ENCODE data around the gene NPVF. TPM values are rescaled to one million over a fixed set of nuclear protein-coding genes. Genes with fewer than 3 reads are reported as not detected.

NPVF gene
- total and polyA plus RNA-seq, 5 donors from 2014 or later = not detected

DNA sequence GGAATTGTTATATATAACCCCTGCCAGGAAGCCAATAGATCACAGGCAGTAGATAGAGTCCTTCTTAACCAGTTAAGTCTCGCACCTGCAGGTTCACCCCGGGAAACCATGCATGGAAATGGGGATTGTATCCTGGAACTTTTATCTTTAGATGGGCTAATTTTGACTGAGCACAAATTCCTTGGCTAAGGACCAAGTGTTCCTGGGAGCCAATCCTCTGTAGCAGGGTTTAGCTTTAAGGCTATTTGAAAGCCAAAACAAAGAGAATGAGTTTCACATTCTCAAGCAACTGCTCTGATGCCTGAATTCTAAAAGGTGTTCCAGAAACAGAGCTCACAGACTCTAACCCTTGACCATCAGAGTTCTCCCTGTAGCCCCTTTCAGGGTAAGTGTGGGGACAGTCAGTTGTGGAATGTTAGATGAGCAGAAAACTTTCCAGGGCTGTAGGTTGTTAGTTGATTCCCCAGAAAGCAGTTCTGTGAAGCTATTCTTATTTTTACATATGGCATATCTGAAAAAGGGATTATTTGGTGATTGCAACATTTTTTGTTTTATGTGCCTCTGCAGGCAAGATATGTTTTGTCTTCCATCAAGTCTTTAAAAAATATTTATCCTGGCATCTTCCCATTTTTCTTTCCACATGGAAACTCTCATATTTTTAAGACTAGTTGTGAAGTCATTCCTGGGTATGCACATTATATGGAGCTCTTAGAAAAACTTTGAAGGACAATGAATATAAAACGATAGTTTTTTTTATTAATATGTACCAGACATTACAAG, 16.2 kb upstream of the NPVF start:
- Mint-ChIP-seq H3K4me1 (no peaks in the 10 kb centered on the region), H3K9me3 (peaks cover 0 to 5% (median 0%) of the 10 kb centered on the region in 7 donors), H3K36me3 (no peaks in the 10 kb centered on the region), H3K4me3 (no peak overlapping the region), H3K27ac (no peak overlapping the region), H3K27me3 (peaks cover 23% of the 10 kb centered on the region)
- DNase-seq = no peak
- Histone ChIP-seq H3K27me3 (ENCODE audit: control insufficient read depth, insufficient read depth, low read length) (peaks cover 5% of the 10 kb centered on the region), H3K4me1 (ENCODE audit: control insufficient read depth, insufficient read depth, low read length, poor library complexity, severe bottlenecking) (no peaks in the 10 kb centered on the region), H3K4me3 (ENCODE audit: low read depth, low read length) (no peak overlapping the region), H3K9me3 (ENCODE audit: control insufficient read depth in 2 of 2, low read length in 2 of 2) (no peaks in the 10 kb centered on the region), H3K36me3 (ENCODE audit: control insufficient read depth, insufficient read depth, low read length) (no peaks in the 10 kb centered on the region), H3K27ac (ENCODE audit: insufficient read depth, low read length, poor library complexity, severe bottlenecking) (no peak overlapping the region)
- no peak for ATAC-seq (ENCODE audit: low read depth in 2 of 2)

GRCh38 chr7:25242678-25243077, 14.4 kb upstream of the NPVF start:
- no peaks in the 10 kb centered on the region for H3K9me3 ChIP-seq (ENCODE audit: control insufficient read depth in 2 of 2, low read length in 2 of 2)
- H3K27me3 Mint-ChIP-seq = peaks cover 23% of the 10 kb centered on the region
- no peak overlapping the region for H3K27ac Mint-ChIP-seq
- H3K4me1 Mint-ChIP-seq = no peaks in the 10 kb centered on the region
- no peak overlapping the region for H3K4me3 ChIP-seq (ENCODE audit: low read depth, low read length)
- no peak overlapping the region for H3K27ac ChIP-seq (ENCODE audit: insufficient read depth, low read length, poor library complexity, severe bottlenecking)
- H3K9me3 Mint-ChIP-seq = peaks cover 0 to 6% (median 0%) of the 10 kb centered on the region in 7 donors
- H3K36me3 ChIP-seq (ENCODE audit: control insufficient read depth, insufficient read depth, low read length) = no peaks in the 10 kb centered on the region
- peaks cover 7% of the 10 kb centered on the region for H3K27me3 ChIP-seq (ENCODE audit: control insufficient read depth, insufficient read depth, low read length)
- no peaks in the 10 kb centered on the region for H3K36me3 Mint-ChIP-seq
- DNase-seq = no peak
- no peak overlapping the region for H3K4me3 Mint-ChIP-seq
- ATAC-seq (ENCODE audit: low read depth in 2 of 2) = no peak
- no peaks in the 10 kb centered on the region for H3K4me1 ChIP-seq (ENCODE audit: control insufficient read depth, insufficient read depth, low read length, poor library complexity, severe bottlenecking)

DNA sequence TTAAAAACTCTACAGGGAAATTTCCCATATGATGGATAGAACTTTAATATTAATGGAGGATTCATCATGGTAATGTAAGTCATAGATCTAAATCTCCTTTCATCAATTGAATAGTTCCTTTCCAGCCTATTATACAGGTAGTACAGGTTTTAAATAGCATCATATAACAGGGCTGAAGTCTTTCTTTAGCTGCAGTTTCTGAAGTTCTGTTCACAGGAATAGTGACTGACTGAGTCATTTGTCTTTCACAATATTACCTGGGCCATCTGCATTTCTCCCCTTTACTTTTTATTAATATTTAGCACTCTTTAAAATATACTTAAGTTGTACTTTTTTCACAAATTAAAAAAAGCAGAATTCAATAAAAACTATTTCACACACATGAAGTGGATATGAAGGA, 12.6 kb upstream of the NPVF start:
- Mint-ChIP-seq H3K36me3 (no peaks in the 10 kb centered on the region), H3K27me3 (peaks cover 33% of the 10 kb centered on the region), H3K9me3 (peaks cover 0 to 6% (median 0%) of the 10 kb centered on the region in 7 donors), H3K27ac (no peak overlapping the region), H3K4me3 (no peak overlapping the region), H3K4me1 (no peaks in the 10 kb centered on the region)
- no peak for DNase-seq
- Histone ChIP-seq H3K4me3 (ENCODE audit: low read depth, low read length) (no peak overlapping the region), H3K36me3 (ENCODE audit: control insufficient read depth, insufficient read depth, low read length) (no peaks in the 10 kb centered on the region), H3K27me3 (ENCODE audit: control insufficient read depth, insufficient read depth, low read length) (peaks cover 7% of the 10 kb centered on the region), H3K9me3 (ENCODE audit: control insufficient read depth in 2 of 2, low read length in 2 of 2) (no peaks in the 10 kb centered on the region), H3K27ac (ENCODE audit: insufficient read depth, low read length, poor library complexity, severe bottlenecking) (no peak overlapping the region), H3K4me1 (ENCODE audit: control insufficient read depth, insufficient read depth, low read length, poor library complexity, severe bottlenecking) (no peaks in the 10 kb centered on the region)
- no peak for ATAC-seq (ENCODE audit: low read depth in 2 of 2)

- no peaks in the 10 kb centered on the region for H3K4me1 ChIP-seq (ENCODE audit: control insufficient read depth, insufficient read depth, low read length, poor library complexity, severe bottlenecking)
Measured at GRCh38 chr7:25240340-25240739, 12.1 kb upstream of the NPVF start.

GRCh38 chr7:25239888-25240287, 11.6 kb upstream of the NPVF start:
- Histone ChIP-seq H3K27ac (ENCODE audit: insufficient read depth, low read length, poor library complexity, severe bottlenecking) (no peak overlapping the region), H3K4me3 (ENCODE audit: low read depth, low read length) (no peak overlapping the region), H3K4me1 (ENCODE audit: control insufficient read depth, insufficient read depth, low read length, poor library complexity, severe bottlenecking) (no peaks in the 10 kb centered on the region), H3K9me3 (ENCODE audit: control insufficient read depth in 2 of 2, low read length in 2 of 2) (no peaks in the 10 kb centered on the region), H3K36me3 (ENCODE audit: control insufficient read depth, insufficient read depth, low read length) (no peaks in the 10 kb centered on the region), H3K27me3 (ENCODE audit: control insufficient read depth, insufficient read depth, low read length) (peaks cover 7% of the 10 kb centered on the region)
- Mint-ChIP-seq H3K4me1 (no peaks in the 10 kb centered on the region), H3K4me3 (no peak overlapping the region), H3K27ac (no peak overlapping the region), H3K36me3 (no peaks in the 10 kb centered on the region), H3K9me3 (peaks cover 0 to 6% (median 0%) of the 10 kb centered on the region in 7 donors), H3K27me3 (peaks cover 27% of the 10 kb centered on the region)
- ATAC-seq (ENCODE audit: low read depth in 2 of 2) = no peak
- DNase-seq = no peak

More at GRCh38 chr7:25240340-25240739, 12.1 kb upstream of the NPVF start:
- H3K36me3 ChIP-seq (ENCODE audit: control insufficient read depth, insufficient read depth, low read length) = no peaks in the 10 kb centered on the region
- DNase-seq (no peak), ATAC-seq (ENCODE audit: low read depth in 2 of 2) (no peak)
- H3K9me3 ChIP-seq (ENCODE audit: control insufficient read depth in 2 of 2, low read length in 2 of 2) = no peaks in the 10 kb centered on the region
- Mint-ChIP-seq H3K4me1 (no peaks in the 10 kb centered on the region), H3K27me3 (peaks cover 28% of the 10 kb centered on the region), H3K27ac (no peak overlapping the region), H3K9me3 (peaks cover 0 to 6% (median 0%) of the 10 kb centered on the region in 7 donors), H3K36me3 (no peaks in the 10 kb centered on the region), H3K4me3 (no peak overlapping the region)
- no peak overlapping the region for H3K27ac ChIP-seq (ENCODE audit: insufficient read depth, low read length, poor library complexity, severe bottlenecking)
- H3K27me3 ChIP-seq (ENCODE audit: control insufficient read depth, insufficient read depth, low read length) = peaks cover 7% of the 10 kb centered on the region
- no peak overlapping the region for H3K4me3 ChIP-seq (ENCODE audit: low read depth, low read length)

DNA sequence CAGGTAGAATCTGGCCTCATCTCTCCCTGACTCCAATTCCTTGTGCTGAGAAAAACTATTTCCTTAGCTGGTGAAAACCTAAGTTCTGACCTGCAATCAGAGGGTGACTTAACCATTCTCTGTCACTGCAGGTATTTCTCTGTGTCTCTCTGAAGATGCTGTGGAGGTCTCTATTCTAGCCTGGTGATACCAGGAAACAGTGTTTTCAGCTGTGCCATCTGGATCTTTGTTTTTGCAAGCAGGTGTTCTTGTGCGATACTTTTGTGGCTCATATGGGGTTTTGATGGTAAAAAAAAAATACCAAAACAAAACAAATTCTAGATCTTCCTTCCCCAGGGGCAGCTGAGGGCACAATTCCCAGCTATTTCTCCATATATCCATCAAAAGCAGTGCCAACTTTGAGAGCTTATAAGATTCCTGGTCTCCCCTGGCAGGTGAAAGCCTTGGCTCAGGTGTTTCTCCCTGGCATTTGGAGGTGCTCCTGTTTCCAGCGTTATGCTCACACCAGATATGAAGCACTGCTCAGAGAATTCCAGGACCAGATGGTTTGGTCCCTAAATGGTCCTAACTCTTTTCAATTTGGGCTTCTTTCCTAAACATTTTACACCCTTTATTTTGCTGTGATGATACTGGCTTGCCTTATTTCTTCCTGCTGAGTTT, 9.9 kb upstream of the NPVF start:
- H3K4me3 Mint-ChIP-seq = no peak overlapping the region
- Histone ChIP-seq H3K9me3 (ENCODE audit: control insufficient read depth in 2 of 2, low read length in 2 of 2) (no peaks in the 10 kb centered on the region), H3K27me3 (ENCODE audit: control insufficient read depth, insufficient read depth, low read length) (peaks cover 7% of the 10 kb centered on the region), H3K27ac (ENCODE audit: insufficient read depth, low read length, poor library complexity, severe bottlenecking) (no peak overlapping the region), H3K4me1 (ENCODE audit: control insufficient read depth, insufficient read depth, low read length, poor library complexity, severe bottlenecking) (no peaks in the 10 kb centered on the region), H3K36me3 (ENCODE audit: control insufficient read depth, insufficient read depth, low read length) (no peaks in the 10 kb centered on the region), H3K4me3 (ENCODE audit: low read depth, low read length) (no peak overlapping the region)
- peaks cover 22% of the 10 kb centered on the region for H3K27me3 Mint-ChIP-seq
- no peak overlapping the region for H3K27ac Mint-ChIP-seq
- H3K9me3 Mint-ChIP-seq = peaks cover 0 to 1% (median 0%) of the 10 kb centered on the region in 7 donors
- DNase-seq (no peak), ATAC-seq (ENCODE audit: low read depth in 2 of 2) (no peak)
- H3K4me1 Mint-ChIP-seq = no peaks in the 10 kb centered on the region
- no peaks in the 10 kb centered on the region for H3K36me3 Mint-ChIP-seq

DNA sequence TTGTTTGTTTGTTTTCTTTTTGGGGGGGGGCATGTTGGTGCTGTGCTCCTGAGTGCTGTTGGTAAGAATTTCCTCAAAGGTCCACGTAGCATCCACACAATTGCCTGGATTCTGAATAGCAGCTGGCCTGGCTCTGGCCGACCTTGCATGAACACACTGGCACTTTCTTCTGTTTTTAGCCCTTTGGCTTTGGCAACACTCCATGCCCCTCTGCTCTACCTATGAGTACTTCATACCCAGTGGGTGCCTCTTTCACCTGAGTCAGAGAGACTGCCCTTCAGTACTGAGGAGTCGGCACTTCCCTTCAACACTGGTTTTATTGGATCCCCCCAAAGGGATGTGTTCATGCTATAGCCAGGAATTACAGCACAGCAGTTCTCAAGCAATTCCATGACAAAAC, 7.2 kb upstream of the NPVF start:
- Mint-ChIP-seq H3K4me1 (no peaks in the 10 kb centered on the region), H3K4me3 (no peak overlapping the region), H3K36me3 (no peaks in the 10 kb centered on the region), H3K27ac (no peak overlapping the region), H3K27me3 (peaks cover 27% of the 10 kb centered on the region), H3K9me3 (peaks cover 0 to 6% (median 0%) of the 10 kb centered on the region in 7 donors)
- Histone ChIP-seq H3K27me3 (ENCODE audit: control insufficient read depth, insufficient read depth, low read length) (peaks cover 4% of the 10 kb centered on the region), H3K27ac (ENCODE audit: insufficient read depth, low read length, poor library complexity, severe bottlenecking) (no peak overlapping the region), H3K4me3 (ENCODE audit: low read depth, low read length) (no peak overlapping the region), H3K4me1 (ENCODE audit: control insufficient read depth, insufficient read depth, low read length, poor library complexity, severe bottlenecking) (no peaks in the 10 kb centered on the region), H3K9me3 (ENCODE audit: control insufficient read depth in 2 of 2, low read length in 2 of 2) (no peaks in the 10 kb centered on the region), H3K36me3 (ENCODE audit: control insufficient read depth, insufficient read depth, low read length) (no peaks in the 10 kb centered on the region)
- DNase-seq = no peak
- no peak for ATAC-seq (ENCODE audit: low read depth in 2 of 2)

Data from CD4-positive, CD25-positive, alpha-beta regulatory T cell (primary cell).